ENCODE measurements around the gene C1QTNF9B. TPM values are rescaled to one million over a fixed set of nuclear protein-coding genes. Genes with fewer than 3 reads are reported as not detected.

C1QTNF9B gene
- total and polyA plus RNA-seq, 11 donors, result 0.37 to 3.1 (median 1.1) TPM; not detected in 3

GRCh38 chr13:23859455-23859854 is 37.8 kb downstream of the C1QTNF9B start:
- H3K27me3 ChIP-seq, result no peaks in the 10 kb centered on the region
- no peaks in the 10 kb centered on the region for H3K9me3 ChIP-seq
- TF ChIP-seq POLR2A (IDR thresholded peaks at IDR 0.05) (no peak), CTCF (IDR thresholded peaks at IDR 0.05) (no peak)
- no peak overlapping the region for H3K4me3 ChIP-seq
- intact Hi-C loops (cut with DNase I), result loop anchor here in 1 of 10 donors (10.0 kb wide), 1 partner anchor 135 kb away; no protein-coding TSS in a partner anchor
- no peak overlapping the region for H3K27ac ChIP-seq
- H3K4me1 ChIP-seq, result peaks cover 0 to 3% (median 0%) of the 10 kb centered on the region in 12 donors
- no peak for ATAC-seq
- H3K36me3 ChIP-seq, result peaks cover 0 to 43% (median 12%) of the 10 kb centered on the region in 9 donors
- no peak for DNase-seq

- Histone ChIP-seq H3K4me1 (peaks cover 0 to 3% (median 0%) of the 10 kb centered on the region in 12 donors), H3K4me3 (no peak overlapping the region), H3K27me3 (no peaks in the 10 kb centered on the region), H3K27ac (no peak overlapping the region), H3K36me3 (peaks cover 0 to 43% (median 12%) of the 10 kb centered on the region in 9 donors), H3K9me3 (no peaks in the 10 kb centered on the region)
- DNase-seq (no peak), ATAC-seq (no peak)
- no peak for TF ChIP-seq CTCF (IDR thresholded peaks at IDR 0.05)
- TF ChIP-seq POLR2A (IDR thresholded peaks at IDR 0.05), result no peak
- 67 to 74% (median 71%) methylated on average over 5 of the region's 5 CpGs for WGBS, 4 donors
- intact Hi-C loops (cut with DNase I), result loop anchor here in 1 of 10 donors (10.0 kb wide), 1 partner anchor 134 kb away; no protein-coding TSS in a partner anchor
Observed at GRCh38 chr13:23858546-23858945, 38.8 kb downstream of the C1QTNF9B start.

GRCh38 chr13:23856008-23856750 is 41.1 kb downstream of the C1QTNF9B start:
- no peak overlapping the region for H3K27ac ChIP-seq
- DNase-seq, result no peak
- H3K36me3 ChIP-seq, result peaks cover 0 to 38% (median 7%) of the 10 kb centered on the region in 9 donors
- WGBS, 4 donors, result 70 to 83% (median 77%) methylated on average over 5 of the region's 5 CpGs
- no peak for ATAC-seq
- H3K9me3 ChIP-seq, result no peaks in the 10 kb centered on the region
- H3K27me3 ChIP-seq, result no peaks in the 10 kb centered on the region
- no peak for TF ChIP-seq CTCF (IDR thresholded peaks at IDR 0.05)
- no peak for TF ChIP-seq POLR2A (IDR thresholded peaks at IDR 0.05)
- peaks cover 0 to 3% (median 0%) of the 10 kb centered on the region in 12 donors for H3K4me1 ChIP-seq
- intact Hi-C loops (cut with DNase I), result loop anchor here in 1 of 10 donors (10.0 kb wide), 1 partner anchor 131 kb away; no protein-coding TSS in a partner anchor
- no peak overlapping the region for H3K4me3 ChIP-seq

- ATAC-seq, result no peak
- intact Hi-C loops (cut with DNase I), result loop anchor here in 1 of 10 donors (10.0 kb wide), 1 partner anchor 131 kb away; no protein-coding TSS in a partner anchor
- WGBS, 4 donors, result 93 to 97% (median 95%) methylated on average over 3 of the region's 3 CpGs
Observed at GRCh38 chr13:23855360-23855759, 41.9 kb downstream of the C1QTNF9B start.

More at GRCh38 chr13:23855360-23855759, 41.9 kb downstream of the C1QTNF9B start:
- no peak overlapping the region for H3K27ac ChIP-seq
- DNase-seq, result no peak
- no peak for TF ChIP-seq POLR2A (IDR thresholded peaks at IDR 0.05)
- TF ChIP-seq CTCF (IDR thresholded peaks at IDR 0.05), result no peak
- no peak overlapping the region for H3K4me3 ChIP-seq
- peaks cover 0 to 30% (median 7%) of the 10 kb centered on the region in 9 donors for H3K36me3 ChIP-seq
- no peaks in the 10 kb centered on the region for H3K27me3 ChIP-seq
- peaks cover 0 to 3% (median 0%) of the 10 kb centered on the region in 12 donors for H3K4me1 ChIP-seq
- no peaks in the 10 kb centered on the region for H3K9me3 ChIP-seq
